HepG2 (cell line): ENCODE data around the gene CSPG5. TPM values are rescaled to one million over a fixed set of nuclear protein-coding genes. Genes with fewer than 3 reads are reported as not detected.

ENCODE experiments used
- ATAC-seq: fragments of 200-7000 bp; cut with Tn5 transposase; 3 replicates; pipeline ENCODE4 v1.9.1; 2020; ENCODE audit warnings: mild to moderate bottlenecking, moderate library complexity
- BruUV-seq: library from RNA; stranded (reverse); fragments of 400-500 nt; replicated peaks from 2 replicates; lab custom pipeline; 2021; lab: Mats Ljungman, UMichigan
- CTCF ChIA-PET: fragments of 300-600 bp; formaldehyde crosslinking; extraction: SDS; loops from one replicate; lab custom pipeline; 2021; ENCODE audit warnings: low total read pairs, inconsistent platforms, low intra/inter-chr PET ratio; lab: Yijun Ruan, JAX
- POLR2A ChIA-PET: fragments of 350-600 bp; sonication (Branson Sonifier 250); formaldehyde crosslinking; loops from one replicate; lab custom pipeline; 2020; ENCODE audit warnings: antibody characterized with exemption, inconsistent platforms; lab: Yijun Ruan, JAX
- DNase-seq: peaks from one replicate; pipeline ENCODE4 v3.0.0-alpha.2; 2015; ENCODE audit warnings: low spot score
- FAIRE-seq: peaks from 3 replicates; lab custom pipeline; 2011; peaks lifted over from hg19 to GRCh38; lab: Jason Lieb, UNC
- H2AFZ ChIP-seq: one replicate; pipeline ENCODE4 v1.6.1; 2011; ENCODE audit warnings: low read length, inconsistent platforms
- H3K27ac ChIP-seq: fragments of 300-600 bp; 3 replicates; pipeline ENCODE4 v1.8.0; 2011; ENCODE audit warnings: mixed run types, mild to moderate bottlenecking, mixed read lengths, low read length, inconsistent platforms; ENCODE audit not compliant: insufficient read depth; ENCODE audit errors: extremely low read length
- H3K27me3 ChIP-seq, 2 experiments: fragments of 200-600 bp in 1 of 2; 2 replicates in 1 of 2; 3 replicates in 1 of 2; pipeline versions ENCODE4 v1.6.0 to v1.8.0; 2011; ENCODE audit warnings: low read length in 2 of 2, mild to moderate bottlenecking in 2 of 2, moderate library complexity in 2 of 2, inconsistent platforms in 1 of 2; ENCODE audit not compliant: insufficient read depth in 2 of 2, control insufficient read depth in 1 of 2
- H3K36me3 ChIP-seq, 2 experiments: fragments of 200-600 bp in 1 of 2; replicated peaks in 1 of 2; 2 replicates in 1 of 2; 3 replicates in 1 of 2; pipeline versions ENCODE4 v1.5.1 to v1.8.0; 2011; ENCODE audit warnings: low read length in 2 of 2, inconsistent platforms in 1 of 2; ENCODE audit not compliant: insufficient read depth in 2 of 2, control insufficient read depth in 1 of 2
- H3K4me1 ChIP-seq: 2 replicates; pipeline ENCODE4 v1.5.1; 2012; ENCODE audit warnings: low read length, inconsistent platforms; ENCODE audit not compliant: insufficient read depth
- H3K4me2 ChIP-seq: 2 replicates; pipeline ENCODE4 v1.6.0; 2011; ENCODE audit warnings: low read depth, low read length, inconsistent platforms
- H3K4me3 ChIP-seq, 3 experiments: fragments of 200-600 bp in 1 of 3; sonication (generic), shearing (Covaris generic) in 1 of 3; replicated peaks in 1 of 3; 2 replicates each; pipeline ENCODE4 v1.5.1; 2011 to 2016; ENCODE audit warnings: low read length in 3 of 3, inconsistent platforms in 2 of 3, low read depth in 2 of 3, mild to moderate bottlenecking in 2 of 3, control low read depth in 1 of 3, mixed read lengths in 1 of 3; ENCODE audit not compliant: insufficient read depth in 1 of 3
- H3K79me2 ChIP-seq: one replicate; pipeline ENCODE4 v1.6.1; 2011; ENCODE audit warnings: low read length, inconsistent platforms; ENCODE audit not compliant: insufficient read depth
- H3K9ac ChIP-seq: 2 replicates; pipeline ENCODE4 v1.6.0; 2011; ENCODE audit warnings: mild to moderate bottlenecking, low read depth, low read length, inconsistent platforms; ENCODE audit not compliant: insufficient read depth
- H3K9me3 ChIP-seq: 2 replicates; pipeline ENCODE4 v1.5.1; 2012; ENCODE audit warnings: mild to moderate bottlenecking, low read length
- H4K20me1 ChIP-seq: 2 replicates; pipeline ENCODE4 v1.6.0; 2011; ENCODE audit warnings: inconsistent platforms, mild to moderate bottlenecking, low read length, moderate library complexity; ENCODE audit not compliant: insufficient read depth
- AGO2 ChIP-seq: fragments of 200-400 bp; formaldehyde crosslinking; optimal IDR thresholded peaks from 2 replicates; pipeline ENCODE3; 2017; ENCODE audit warnings: mild to moderate bottlenecking, low read depth, low read length, moderate library complexity
- ATF2 ChIP-seq: sonication (generic); formaldehyde crosslinking; IDR thresholded peaks from 2 replicates; pipeline ENCODE4 v1.4.0; 2020; ENCODE audit warnings: missing genetic modification reagents
- DMAP1 ChIP-seq: IDR thresholded peaks from 2 replicates; pipeline ENCODE4 v1.6.1; 2016
- HDAC1 ChIP-seq: sonication (generic); formaldehyde crosslinking; IDR thresholded peaks from 2 replicates; pipeline ENCODE4 v1.5.1; 2020; ENCODE audit warnings: mild to moderate bottlenecking, missing genetic modification reagents
- HNF4A ChIP-seq: sonication (generic); formaldehyde crosslinking; IDR thresholded peaks from 2 replicates; pipeline ENCODE4 v1.4.0; 2020; ENCODE audit warnings: missing genetic modification reagents
- KDM2A ChIP-seq: sonication (generic); formaldehyde crosslinking; IDR thresholded peaks from 2 replicates; pipeline ENCODE4 v1.4.0; 2020; ENCODE audit warnings: low read depth, missing genetic modification reagents, borderline replicate concordance
- RBM22 ChIP-seq: fragments of 200-400 bp; formaldehyde crosslinking; optimal IDR thresholded peaks from 2 replicates; pipeline ENCODE3; 2017; ENCODE audit warnings: mild to moderate bottlenecking, low read length, moderate library complexity
- THAP11 ChIP-seq: IDR thresholded peaks from 2 replicates; pipeline ENCODE4 v1.6.1; 2016; ENCODE audit warnings: missing biosample characterization, missing genetic modification reagents
- ZNF180 ChIP-seq: sonication (generic); formaldehyde crosslinking; IDR thresholded peaks from 2 replicates; pipeline ENCODE4 v1.4.0; 2020; ENCODE audit warnings: low read depth, missing genetic modification reagents, borderline replicate concordance
- WGBS: methylation state at CpG from one replicate; pipeline ENCODE4 v1.1.6; 2017; ENCODE audit warnings: low lambda C conversion rate; 5-methylcytosine and 5-hydroxymethylcytosine counted together
- in situ Hi-C: cut with HindIII; loops from 2 replicates; pipeline ENCODE4 v1.10.0; 2017; ENCODE audit warnings: low pct_unique_long_range_greater_than_20kb; ENCODE audit not compliant: extremely low pct_ligation_motif_present
- intact Hi-C: fragments of 100-400 bp; cut with micrococcal nuclease; formaldehyde crosslinking; loops from one replicate; pipeline ENCODE4 v1.10.0; 2022; ENCODE audit not compliant: unreplicated experiment
- polyA plus RNA-seq, 8 experiments: library from polyadenylated mRNA; depleted of rRNA in 3 of 8; stranded (reverse) in 7 of 8; unstranded in 1 of 8; fragments of >200 nt; fragmentation: Illumina TruSeq in 4 of 8; extraction: Trizol in 4 of 8; gene quantifications; 2 replicates each; pipeline versions ENCODE4 v1.2.1 to v1.2.3, GENCODE V29; 2011 to 2016; ENCODE audit warnings: low read depth in 4 of 8, missing spikeins in 1 of 8, mixed read lengths in 1 of 8; ENCODE audit not compliant: insufficient read depth in 1 of 8
- total RNA-seq, 5 experiments: library from RNA; depleted of rRNA; stranded (reverse); fragments of >200 nt; fragmentation: Illumina TruSeq; extraction: Trizol; gene quantifications; 2 replicates each; pipeline ENCODE4 v1.2.3, GENCODE V29; 2016; ENCODE audit warnings: low read depth in 1 of 5

CSPG5 gene
- total and polyA plus RNA-seq, 2 of the 13 experiments (the other 11 are each of a cell fraction or from before 2014, with no cell fraction given) = 0.07 to 0.15 TPM

GRCh38 chr3:47581422-47581821, 2.8 kb upstream of the CSPG5 start:
- Histone ChIP-seq H3K79me2 (no peaks in the 10 kb centered on the region), H3K9ac (no peak overlapping the region)
- TF ChIP-seq ZNF180 (CRISPR knock-in tag) = no peak
- 0 out of 2 replicates have a peak, but pooled peaks have one; percentile 22 for TF ChIP-seq HDAC1
- peak; percentile 28 for TF ChIP-seq HNF4A
- peak; percentile 66; the same call in 1 of the 2 replicates for TF ChIP-seq KDM2A (CRISPR knock-in tag)
- peak; percentile 66 for TF ChIP-seq AGO2
- TF ChIP-seq RBM22 = peak; percentile 64
- TF ChIP-seq ATF2 (CRISPR knock-in tag) = no peak
- TF ChIP-seq DMAP1 (CRISPR knock-in tag) = 0 out of 2 replicates have a peak, but pooled peaks have one; percentile 25
- TF ChIP-seq THAP11 (CRISPR knock-in tag) = no peak
- TF ChIP-seq, all 625 proteins: peak for 6
- Histone ChIP-seq H3K36me3 (peaks cover 1 to 13% of the 10 kb centered on the region in 2 experiments; a peak in 2 of 5 replicates), H4K20me1 (peaks cover 6% of the 10 kb centered on the region; the same call in 1 of the 2 replicates), H3K9me3 (no peaks in the 10 kb centered on the region), H3K4me3 (no peak overlapping the region), H3K27ac (no peak overlapping the region), H3K27me3 (peaks cover 7 to 29% of the 10 kb centered on the region in 2 experiments), H3K4me1 (peaks cover 20% of the 10 kb centered on the region), H2AFZ (no peak overlapping the region), H3K4me2 (peak overlapping the region; percentile 1; the same call in 1 of the 2 replicates)
- intact Hi-C loops = no loop called here
- no TSS peak for BruUV-seq
- in situ Hi-C loops = no loop called here
- CTCF ChIA-PET = no interaction called here
- peak; percentile 10; the same call in 2 of the 3 replicates for ATAC-seq
- DNase-seq = peak; percentile 23
- no peak for FAIRE-seq
- POLR2A ChIA-PET = no interaction called here
- 6% methylated on average over 2 of the region's 5 CpGs for WGBS
